ENCODE data around the gene RAC3. TPM values are rescaled to one million over a fixed set of nuclear protein-coding genes. Genes with fewer than 3 reads are reported as not detected.

The RAC3 gene
- total and polyA plus RNA-seq, 9 of the 15 experiments (the other 6 are each of a cell fraction or from before 2014, with no cell fraction given): 0.23 to 292 (median 118) TPM

DNA sequence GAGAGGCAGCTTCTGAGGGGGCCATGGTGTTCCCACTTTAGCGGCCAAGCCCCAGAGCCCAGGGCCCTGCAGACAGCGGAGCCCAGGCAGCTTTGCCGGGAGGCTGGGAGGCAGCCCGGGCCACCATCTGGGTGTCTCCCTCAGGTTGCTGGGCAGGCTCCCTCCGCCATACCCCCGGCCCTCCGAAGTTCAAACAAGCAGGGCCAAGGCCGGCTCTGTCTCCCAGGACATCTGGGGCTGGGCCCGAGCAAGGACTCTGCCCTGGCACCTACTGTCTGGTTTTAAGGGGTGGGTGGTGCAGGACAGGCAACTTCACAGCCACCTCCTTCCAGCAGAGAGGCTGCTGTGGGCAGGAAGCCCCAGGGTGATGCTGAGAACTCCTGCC lies 31.5 kb downstream of the RAC3 start:
- ChIA-PET POLR2A (interaction anchor here (0.6 to 2.4 kb wide), 3 partner anchors 9 to 24 kb away, joined by 4 to 11 read pairs (median 5); no protein-coding TSS in a partner anchor), CTCF (ENCODE audit: low intra/inter-chr PET ratio) (no interaction called here)
- Histone ChIP-seq H3K9ac (ENCODE audit: insufficient read depth in 1 of 2, low read depth in 2 of 2, low read length in 2 of 2) (peak overlapping the region in 1 of 2 experiments; percentile 70; a peak in 2 of 4 replicates), H4K20me1 (replicated peaks; ENCODE audit: control insufficient read depth, insufficient read depth, low read length) (no peaks in the 10 kb centered on the region; the same call in none of the 2 replicates), H3K79me2 (ENCODE audit: control insufficient read depth, insufficient read depth, low read length) (peaks cover 28% of the 10 kb centered on the region), H2AFZ (ENCODE audit: low read depth, low read length) (no peak overlapping the region), H3K4me2 (ENCODE audit: insufficient read depth, low read length) (no peak overlapping the region), H3K9me1 (ENCODE audit: control insufficient read depth, insufficient read depth, low read length) (no peaks in the 10 kb centered on the region), H3K27me3 (ENCODE audit: control insufficient read depth in 2 of 2, insufficient read depth in 2 of 2, low read length in 2 of 2) (no peaks in the 10 kb centered on the region), H3K4me1 (replicated peaks in 1 of 2; ENCODE audit: control insufficient read depth in 2 of 2, insufficient read depth in 2 of 2, low read length in 2 of 2) (peaks cover 3 to 76% of the 10 kb centered on the region in 2 experiments; a peak in 3 of 5 replicates), H3K27ac (ENCODE audit: extremely low read depth, low read depth, low read length) (no peak overlapping the region), H3K9me3 (replicated peaks; ENCODE audit: control insufficient read depth, insufficient read depth, low read depth, low read length) (no peaks in the 10 kb centered on the region), H3K4me3 (no peak overlapping the region), H3K36me3 (ENCODE audit: control insufficient read depth, insufficient read depth, low read length) (peaks cover 64% of the 10 kb centered on the region; the same call in 2 of the 3 replicates)
- no peak for FAIRE-seq
- WGBS (ENCODE audit: insufficient coverage, low coverage, missing lambda C conversion rate): 100% methylated on average over 9 of the region's 9 CpGs
- intact Hi-C loops (cut with micrococcal nuclease) (no loop called here), in situ Hi-C loops (cut with MboI) (no loop called here)
- BruUV-seq (replicated peaks): no TSS peak
- no peak for ATAC-seq
- no peak for DNase-seq (ENCODE audit: extremely low read depth in 1 of 4, low spot score in 3 of 4)
- TF ChIP-seq POLR2G (IDR thresholded peaks at IDR 0.05; ENCODE audit: low read depth, low read length): peak; percentile 59; the same call in 1 of the 2 replicates
- TF ChIP-seq, protein P1, sequence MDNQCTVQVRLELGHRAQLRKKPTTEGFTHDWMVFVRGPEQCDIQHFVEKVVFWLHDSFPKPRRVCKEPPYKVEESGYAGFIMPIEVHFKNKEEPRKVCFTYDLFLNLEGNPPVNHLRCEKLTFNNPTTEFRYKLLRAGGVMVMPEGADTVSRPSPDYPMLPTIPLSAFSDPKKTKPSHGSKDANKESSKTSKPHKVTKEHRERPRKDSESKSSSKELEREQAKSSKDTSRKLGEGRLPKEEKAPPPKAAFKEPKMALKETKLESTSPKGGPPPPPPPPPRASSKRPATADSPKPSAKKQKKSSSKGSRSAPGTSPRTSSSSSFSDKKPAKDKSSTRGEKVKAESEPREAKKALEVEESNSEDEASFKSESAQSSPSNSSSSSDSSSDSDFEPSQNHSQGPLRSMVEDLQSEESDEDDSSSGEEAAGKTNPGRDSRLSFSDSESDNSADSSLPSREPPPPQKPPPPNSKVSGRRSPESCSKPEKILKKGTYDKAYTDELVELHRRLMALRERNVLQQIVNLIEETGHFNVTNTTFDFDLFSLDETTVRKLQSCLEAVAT (IDR thresholded peaks at IDR 0.05): no peak

Data from K562 (cell line).